Activated T-helper 1 cell treated with anti-CD3 and anti-CD28 coated beads, Interleukin-12 subunit alpha, Interleukin-12 subunit beta, Interleukin-2, Interleukin-4 antibody, amounts not matched to agents 30 ng/mL and 10 ng/mL and 1 ng/mL, durations not matched to agents 14 hours and 24 hours and 36 hours (primary cell): ENCODE results near the gene PTTG2. TPM values are rescaled to one million over a fixed set of nuclear protein-coding genes. Genes with fewer than 3 reads are reported as not detected.
"Not testable (repeated sequence)": the region's sequence is repeated elsewhere in the genome, so short reads cannot be mapped to it uniquely, and the experiment has no call there.

Source experiments
- DNase-seq: peaks from one replicate; pipeline ENCODE4 v3.0.0; 2021; ENCODE audit warnings: low spot score
- H3K27ac Mint-ChIP-seq: one replicate; pipeline ENCODE4 v1.8.0; 2021; ENCODE audit warnings: mild to moderate bottlenecking, mixed read lengths
- H3K27me3 Mint-ChIP-seq: one replicate; pipeline ENCODE4 v1.8.0; 2022; ENCODE audit warnings: mild to moderate bottlenecking, moderate library complexity, mixed read lengths; ENCODE audit not compliant: insufficient read depth
- H3K36me3 Mint-ChIP-seq: one replicate; pipeline ENCODE4 v1.8.0; 2021; ENCODE audit warnings: low read depth, mixed read lengths
- H3K4me1 Mint-ChIP-seq: one replicate; pipeline ENCODE4 v1.8.0; 2021; ENCODE audit warnings: low read depth, mixed read lengths
- H3K4me3 Mint-ChIP-seq: one replicate; pipeline ENCODE4 v1.8.0; 2021; ENCODE audit warnings: mild to moderate bottlenecking, moderate library complexity, mixed read lengths
- H3K9me3 Mint-ChIP-seq: one replicate; pipeline ENCODE4 v1.8.0; 2021; ENCODE audit warnings: mixed read lengths
- intact Hi-C: fragments of 100-400 bp; cut with micrococcal nuclease; formaldehyde crosslinking; loops from one replicate; pipeline ENCODE4 v1.15.1; 2024
- total RNA-seq: library from RNA; stranded (reverse); gene quantifications from 2 replicates; pipeline ENCODE4 v1.2.3, GENCODE V29; 2022

The PTTG2 gene
- total RNA-seq = 0.29 and 0.66 TPM in 2 replicates

- DNase-seq = no peak
- Mint-ChIP-seq H3K4me3 (no peak within 1 kb of the TSS), H3K27ac (no peak within 1 kb of the TSS), H3K36me3 (peaks cover 2% of the 10 kb centered on the region), H3K9me3 (no peaks in the 10 kb centered on the region), H3K27me3 (no peaks in the 10 kb centered on the region), H3K4me1 (no peaks in the 10 kb centered on the region)
- intact Hi-C loops = no loop called here
Measured at GRCh38 chr4:37960098-37960497, at the start of gene PTTG2. TSS of gene PTTG2 (plus strand) at chr4:37960398. CDS start at chr4:37960435, 37 bp downstream.

DNA sequence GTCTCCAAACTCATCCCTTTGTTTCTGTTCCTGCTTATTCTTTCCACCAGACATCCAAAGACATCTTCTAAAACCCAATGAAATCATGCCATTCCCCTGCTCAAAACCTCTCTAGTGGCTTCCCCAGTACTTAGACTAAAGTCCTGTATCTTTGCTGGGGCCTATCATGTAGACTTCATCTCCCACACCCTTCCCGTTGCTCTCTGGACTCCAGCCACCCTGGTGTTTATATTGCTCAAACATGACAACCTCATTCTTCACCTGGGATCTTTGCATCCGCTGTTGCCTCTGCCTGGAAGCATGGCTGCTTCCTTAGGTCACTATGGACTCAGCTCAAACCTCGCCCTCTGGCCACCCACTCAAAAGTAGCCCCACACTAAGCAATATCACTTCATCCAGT, 45.7 kb upstream of the PTTG2 start:
- Mint-ChIP-seq H3K27me3 (no peaks in the 10 kb centered on the region), H3K36me3 (peaks cover 3% of the 10 kb centered on the region), H3K4me1 (no peaks in the 10 kb centered on the region), H3K27ac (no peak overlapping the region), H3K9me3 (no peaks in the 10 kb centered on the region), H3K4me3 (no peak overlapping the region)
- DNase-seq = no peak
- intact Hi-C loops = no loop called here

DNA sequence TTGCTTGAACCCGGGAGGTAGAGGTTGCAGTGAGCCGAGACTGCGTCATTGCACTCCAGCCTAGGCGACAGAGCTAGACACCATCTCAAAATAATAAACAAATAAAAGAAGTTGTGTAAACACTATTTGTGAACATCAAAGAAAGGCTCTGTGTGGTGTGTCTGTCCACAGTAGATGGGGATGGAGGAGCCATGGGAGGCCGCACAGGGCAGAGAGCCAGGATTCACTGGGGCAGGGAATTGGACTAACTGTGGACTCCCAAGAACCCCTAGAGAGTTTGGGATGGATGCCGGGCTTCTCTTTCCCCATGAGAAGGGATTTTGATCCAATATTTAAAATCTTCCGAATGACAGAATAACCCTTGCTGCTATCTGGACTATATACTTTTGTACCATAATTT, 42.8 kb upstream of the PTTG2 start:
- Mint-ChIP-seq H3K4me3 (no peak overlapping the region), H3K36me3 (peaks cover 6% of the 10 kb centered on the region), H3K9me3 (no peaks in the 10 kb centered on the region)

DNA sequence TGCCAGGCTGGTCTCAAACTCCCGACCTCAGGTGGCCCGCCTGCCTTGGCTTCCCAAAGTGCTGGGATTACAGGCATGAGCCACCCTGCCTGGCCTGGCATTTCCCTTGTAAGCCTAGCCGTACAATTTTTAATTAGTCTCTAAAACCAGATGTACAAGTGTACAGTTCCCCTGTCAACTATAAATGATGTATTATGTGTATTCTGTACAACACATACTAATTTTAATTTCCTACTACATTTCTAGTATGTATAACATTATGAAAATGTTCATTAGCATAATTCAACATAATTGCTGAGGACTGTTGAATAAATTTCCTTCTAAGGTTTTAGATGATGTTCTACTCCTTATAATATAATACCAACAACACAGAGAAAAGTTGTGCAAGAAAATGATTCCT, 41.5 kb upstream of the PTTG2 start:
- intact Hi-C loops = no loop called here
- peaks cover 10% of the 10 kb centered on the region for H3K4me1 Mint-ChIP-seq
- no peak overlapping the region for H3K27ac Mint-ChIP-seq
- H3K36me3 Mint-ChIP-seq = peaks cover 6% of the 10 kb centered on the region
- DNase-seq = no peak
- H3K4me3 Mint-ChIP-seq = no peak overlapping the region
- no peaks in the 10 kb centered on the region for H3K27me3 Mint-ChIP-seq
- H3K9me3 Mint-ChIP-seq = no peaks in the 10 kb centered on the region

More for the DNA sequence above, 42.8 kb upstream of the PTTG2 start:
- peaks cover 7% of the 10 kb centered on the region for H3K4me1 Mint-ChIP-seq
- intact Hi-C loops = no loop called here
- H3K27ac Mint-ChIP-seq = no peak overlapping the region
- H3K27me3 Mint-ChIP-seq = no peaks in the 10 kb centered on the region
- DNase-seq = no peak

GRCh38 chr4:37922328-37922727, 37.9 kb upstream of the PTTG2 start:
- DNase-seq = no peak
- Mint-ChIP-seq H3K9me3 (no peaks in the 10 kb centered on the region), H3K4me1 (peaks cover 10% of the 10 kb centered on the region), H3K27me3 (no peaks in the 10 kb centered on the region), H3K4me3 (no peak overlapping the region), H3K36me3 (peaks cover 2% of the 10 kb centered on the region), H3K27ac (no peak overlapping the region)
- intact Hi-C loops = no loop called here

DNA sequence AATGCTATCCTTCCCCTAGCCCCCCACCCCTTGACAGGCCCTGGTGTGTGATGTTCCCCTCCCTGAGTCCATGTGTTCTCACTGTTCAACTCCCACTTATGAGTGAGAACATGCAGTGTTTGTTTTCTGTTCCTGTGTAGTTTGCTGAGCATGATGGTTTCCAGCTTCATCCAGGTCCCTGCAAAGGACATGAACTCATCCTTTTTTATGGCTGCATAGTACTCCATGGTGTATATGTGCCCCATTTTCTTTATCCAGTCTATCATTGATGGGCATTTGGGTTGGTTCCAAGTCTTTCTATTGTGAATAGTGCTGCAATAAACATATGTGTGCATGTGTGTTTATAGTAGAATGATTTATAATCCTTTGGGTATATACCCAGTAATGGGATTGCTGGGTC, 37.1 kb upstream of the PTTG2 start:
- H3K36me3 Mint-ChIP-seq, intact Hi-C loops, DNase-seq, H3K27me3 Mint-ChIP-seq, H3K27ac Mint-ChIP-seq, H3K9me3 Mint-ChIP-seq, H3K4me3 Mint-ChIP-seq: not testable (repeated sequence)
- peaks cover 13% of the 10 kb centered on the region for H3K4me1 Mint-ChIP-seq

- DNase-seq = no peak
- Mint-ChIP-seq H3K27me3 (no peaks in the 10 kb centered on the region), H3K9me3 (no peaks in the 10 kb centered on the region), H3K4me1 (peaks cover 31% of the 10 kb centered on the region), H3K36me3 (peaks cover 4% of the 10 kb centered on the region), H3K4me3 (no peak overlapping the region), H3K27ac (no peak overlapping the region)
- intact Hi-C loops = no loop called here
Measured at GRCh38 chr4:37924946-37925345, 35.3 kb upstream of the PTTG2 start.

DNA sequence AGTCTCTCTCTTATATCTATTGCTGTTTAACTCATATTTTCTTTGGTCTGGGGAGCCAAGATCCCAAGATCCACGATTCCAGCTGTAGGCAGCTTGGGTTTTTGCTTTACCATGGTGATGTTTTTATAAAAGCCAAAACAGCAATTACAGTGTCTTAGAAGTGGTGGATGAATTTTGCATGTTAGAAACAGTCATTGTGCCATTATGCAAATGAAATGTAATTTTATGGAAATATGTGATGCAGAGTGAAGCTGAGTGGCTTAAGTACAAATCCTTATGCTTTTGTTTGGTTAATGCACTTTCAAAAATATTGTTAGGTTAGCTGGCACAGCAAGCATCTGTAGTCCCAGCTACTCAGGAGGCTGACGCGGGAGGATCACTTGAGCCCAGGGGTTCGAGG, 32.8 kb upstream of the PTTG2 start:
- no peaks in the 10 kb centered on the region for H3K27me3 Mint-ChIP-seq
- H3K36me3 Mint-ChIP-seq = peaks cover 5% of the 10 kb centered on the region
- H3K4me3 Mint-ChIP-seq = no peak overlapping the region
- H3K27ac Mint-ChIP-seq = no peak overlapping the region
- intact Hi-C loops = no loop called here
- H3K9me3 Mint-ChIP-seq = no peaks in the 10 kb centered on the region
- H3K4me1 Mint-ChIP-seq = peaks cover 27% of the 10 kb centered on the region
- DNase-seq = no peak

DNA sequence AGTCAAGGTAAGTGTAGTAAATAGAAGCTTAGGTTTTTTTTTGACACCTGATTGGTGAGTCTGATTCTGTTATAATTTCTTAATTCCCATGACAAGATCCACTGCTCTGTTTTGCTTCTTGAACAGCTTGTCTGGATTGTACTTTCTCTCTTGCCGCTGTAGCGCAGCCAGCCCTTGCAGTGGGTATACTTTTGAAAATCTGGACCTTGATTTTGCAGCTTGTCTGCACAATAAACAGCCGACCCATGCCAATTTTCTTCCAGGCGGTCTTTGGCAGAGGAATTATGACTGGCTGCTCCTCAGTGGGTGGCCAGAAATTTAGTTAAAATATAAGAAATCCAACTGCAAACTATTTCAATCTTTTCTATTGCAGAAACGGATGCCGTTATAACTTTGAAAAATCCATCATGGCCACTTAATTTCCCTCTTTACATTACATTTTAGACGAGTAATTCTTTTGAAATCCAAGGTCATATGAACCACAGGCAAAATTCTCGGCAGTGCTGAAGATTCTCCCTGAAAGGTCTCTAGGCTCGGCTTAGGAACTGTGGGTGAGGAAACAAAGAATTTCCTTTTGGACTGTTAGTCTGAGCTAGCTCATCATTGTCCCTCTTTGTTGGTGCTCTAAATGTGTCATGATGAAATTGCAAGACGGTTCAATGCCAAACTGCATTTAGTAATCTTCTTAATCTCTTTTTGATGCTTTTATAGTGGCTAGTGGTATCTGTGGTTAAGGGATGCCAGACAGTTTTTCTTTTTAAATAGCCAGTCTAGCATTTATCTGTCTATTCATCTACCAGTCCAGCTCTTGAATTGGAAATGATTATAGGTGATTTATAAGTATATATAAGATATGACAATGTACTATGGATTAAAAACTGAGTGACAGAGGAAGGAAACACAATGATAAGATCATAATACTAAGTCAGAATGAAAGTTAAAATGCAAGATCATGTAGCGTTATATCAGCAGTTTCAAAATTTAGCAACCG, 31.5 kb upstream of the PTTG2 start:
- Mint-ChIP-seq H3K36me3 (peaks cover 7% of the 10 kb centered on the region), H3K4me1 (peaks cover 25% of the 10 kb centered on the region), H3K27me3 (no peaks in the 10 kb centered on the region), H3K4me3 (no peak overlapping the region), H3K27ac (no peak overlapping the region), H3K9me3 (peaks cover 3% of the 10 kb centered on the region)
- no peak for DNase-seq
- intact Hi-C loops = loop anchor here (1.0 kb wide), 1 partner anchor 37 kb away; the partner anchor contains the start of gene TBC1D1

DNA sequence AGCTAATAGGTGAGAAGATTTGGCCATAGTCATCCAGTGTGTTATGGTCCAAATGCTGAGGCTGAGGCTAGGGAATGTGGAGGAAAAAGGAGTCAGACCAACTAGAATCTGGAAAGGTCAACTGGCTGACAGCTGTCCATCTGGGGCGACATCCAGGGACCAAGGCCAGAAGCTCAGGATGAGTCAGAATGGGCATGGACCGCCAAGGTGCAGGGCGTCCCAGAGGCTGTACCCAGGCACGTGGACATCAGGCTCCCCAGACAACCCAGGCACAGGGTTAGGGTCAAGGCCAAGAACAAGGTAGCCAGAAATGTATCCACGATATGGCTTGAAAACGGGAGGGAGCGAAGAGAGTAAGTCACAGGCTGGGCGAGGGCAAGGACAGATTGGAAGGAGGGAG, 26.1 kb upstream of the PTTG2 start:
- peaks cover 12% of the 10 kb centered on the region for H3K4me1 Mint-ChIP-seq
- no peaks in the 10 kb centered on the region for H3K27me3 Mint-ChIP-seq
- peaks cover 11% of the 10 kb centered on the region for H3K9me3 Mint-ChIP-seq
- DNase-seq = no peak
- intact Hi-C loops = no loop called here
- H3K36me3 Mint-ChIP-seq = peaks cover 8% of the 10 kb centered on the region
- H3K4me3 Mint-ChIP-seq = no peak overlapping the region
- no peak overlapping the region for H3K27ac Mint-ChIP-seq

GRCh38 chr4:37934609-37935008, 25.6 kb upstream of the PTTG2 start:
- Mint-ChIP-seq H3K27me3 (no peaks in the 10 kb centered on the region), H3K4me3 (no peak overlapping the region), H3K9me3 (peaks cover 12% of the 10 kb centered on the region), H3K36me3 (peaks cover 8% of the 10 kb centered on the region), H3K4me1 (peaks cover 7% of the 10 kb centered on the region), H3K27ac (no peak overlapping the region)
- no peak for DNase-seq
- intact Hi-C loops = no loop called here

DNA sequence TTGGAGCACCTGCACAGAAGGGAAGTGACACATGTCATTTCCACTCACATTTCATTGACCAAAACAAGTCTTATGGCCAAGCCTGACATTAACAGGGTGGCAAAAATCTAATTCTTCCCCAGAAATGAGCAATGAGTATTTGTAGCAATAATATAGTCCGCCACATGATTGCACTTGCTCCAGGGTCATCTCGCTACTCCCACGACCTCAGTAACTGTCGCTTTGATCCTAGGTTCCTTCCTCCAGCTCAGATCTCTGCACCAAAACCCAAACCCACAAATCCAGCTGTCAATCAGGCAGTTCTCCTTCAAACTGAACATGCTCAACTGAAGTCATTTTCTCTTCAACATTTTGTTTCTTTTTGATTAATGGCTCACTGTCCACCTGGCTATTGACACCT, 25.2 kb upstream of the PTTG2 start:
- Mint-ChIP-seq H3K4me1 (peaks cover 2% of the 10 kb centered on the region), H3K36me3 (peaks cover 7% of the 10 kb centered on the region), H3K27me3 (no peaks in the 10 kb centered on the region), H3K9me3 (peaks cover 12% of the 10 kb centered on the region), H3K4me3 (no peak overlapping the region), H3K27ac (no peak overlapping the region)
- intact Hi-C loops = no loop called here
- no peak for DNase-seq

GRCh38 chr4:37936889-37937498, 23.2 kb upstream of the PTTG2 start:
- Mint-ChIP-seq H3K4me1 (no peaks in the 10 kb centered on the region), H3K4me3 (no peak overlapping the region), H3K36me3 (peaks cover 9% of the 10 kb centered on the region), H3K27ac (no peak overlapping the region), H3K27me3 (peaks cover 10% of the 10 kb centered on the region), H3K9me3 (peaks cover 12% of the 10 kb centered on the region)
- no peak for DNase-seq
- intact Hi-C loops = no loop called here
